IMR-90 (cell line): Measurements from ENCODE around the gene ZNF473. TPM values are rescaled to one million over a fixed set of nuclear protein-coding genes. Genes with fewer than 3 reads are reported as not detected.

Experiments
- ATAC-seq: fragments of 200-7000 bp; cut with Tn5 transposase; 2 replicates; pipeline ENCODE4 v1.9.1; 2020; ENCODE audit warnings: low read depth, mild to moderate bottlenecking, moderate library complexity
- BruUV-seq: library from RNA; stranded (reverse); fragments of 400-500 nt; replicated peaks from 2 replicates; lab custom pipeline; 2021; lab: Mats Ljungman, UMichigan
- CTCF ChIA-PET: fragments of 300-600 bp; formaldehyde crosslinking; extraction: SDS; loops from one replicate; lab custom pipeline; 2021; ENCODE audit warnings: antibody characterized with exemption; lab: Yijun Ruan, JAX
- POLR2A ChIA-PET: fragments of 300-600 bp; sonication (Branson Sonifier 250); formaldehyde crosslinking; loops from one replicate; lab custom pipeline; 2022; ENCODE audit warnings: antibody characterized with exemption; ENCODE audit not compliant: unreplicated experiment; lab: Charles Lee
- DNase-seq: peaks from one replicate; pipeline ENCODE4 v3.0.0; 2013
- H2AFZ ChIP-seq: replicated peaks from 2 replicates; pipeline ENCODE3; 2013; ENCODE audit warnings: low read length, mild to moderate bottlenecking; ENCODE audit not compliant: poor library complexity
- H2AK5ac ChIP-seq: 2 replicates; pipeline ENCODE4 v1.6.1; 2013; ENCODE audit warnings: low read depth, low read length, inconsistent platforms
- H2AK9ac ChIP-seq: replicated peaks from 2 replicates; pipeline ENCODE3; 2013; ENCODE audit warnings: mild to moderate bottlenecking, low read depth, low read length, moderate library complexity; ENCODE audit not compliant: poor library complexity
- H2BK120ac ChIP-seq: 2 replicates; pipeline ENCODE4 v1.6.1; 2013; ENCODE audit warnings: low read depth, low read length, inconsistent platforms
- H2BK15ac ChIP-seq: 3 replicates; pipeline ENCODE4 v1.6.1; 2013; ENCODE audit warnings: low read depth, low read length, inconsistent platforms
- H2BK20ac ChIP-seq: 2 replicates; pipeline ENCODE4 v1.6.1; 2013; ENCODE audit warnings: low read depth, mild to moderate bottlenecking, inconsistent platforms, low read length, moderate library complexity
- H2BK5ac ChIP-seq: 2 replicates; pipeline ENCODE4 v1.6.1; 2013; ENCODE audit warnings: mild to moderate bottlenecking, low read depth, low read length, inconsistent platforms; ENCODE audit not compliant: poor library complexity, severe bottlenecking
- H3K14ac ChIP-seq: replicated peaks from 2 replicates; pipeline ENCODE4 v1.6.1; 2013; ENCODE audit warnings: low read depth, low read length, inconsistent platforms
- H3K18ac ChIP-seq: 2 replicates; pipeline ENCODE4 v1.6.1; 2013; ENCODE audit warnings: low read depth, low read length, control low read depth
- H3K23ac ChIP-seq: 2 replicates; pipeline ENCODE4 v1.6.1; 2013; ENCODE audit warnings: low read depth, low read length, inconsistent platforms
- H3K27ac ChIP-seq: 2 replicates; pipeline ENCODE4 v1.5.1; 2013; ENCODE audit warnings: mild to moderate bottlenecking, control low read depth, low read length; ENCODE audit not compliant: insufficient read depth
- H3K27me3 ChIP-seq: 2 replicates; pipeline ENCODE4 v1.6.1; 2013; ENCODE audit warnings: low read length; ENCODE audit not compliant: control insufficient read depth, insufficient read depth
- H3K36me3 ChIP-seq: 2 replicates; pipeline ENCODE4 v1.6.1; 2013; ENCODE audit warnings: low read length, mixed read lengths; ENCODE audit not compliant: control insufficient read depth, insufficient read depth
- H3K4ac ChIP-seq: 2 replicates; pipeline ENCODE4 v1.6.1; 2013; ENCODE audit warnings: low read depth, low read length, inconsistent platforms
- H3K4me1 ChIP-seq: 2 replicates; pipeline ENCODE4 v1.6.1; 2013; ENCODE audit warnings: low read length, mixed read lengths; ENCODE audit not compliant: control insufficient read depth, insufficient read depth
- H3K4me2 ChIP-seq: 2 replicates; pipeline ENCODE4 v1.6.1; 2013; ENCODE audit warnings: low read depth, mild to moderate bottlenecking, control low read depth, low read length, moderate library complexity
- H3K4me3 ChIP-seq: 2 replicates; pipeline ENCODE4 v1.5.1; 2013; ENCODE audit warnings: low read depth, mild to moderate bottlenecking, control low read depth, low read length, moderate library complexity; ENCODE audit not compliant: insufficient read depth
- H3K56ac ChIP-seq: 2 replicates; pipeline ENCODE4 v1.6.1; 2013; ENCODE audit warnings: low read length, inconsistent platforms; ENCODE audit not compliant: insufficient read depth; ENCODE audit errors: extremely low read depth
- H3K79me1 ChIP-seq, 2 experiments: 2 replicates each; pipeline ENCODE4 v1.6.1; 2013; ENCODE audit warnings: low read length in 2 of 2, inconsistent platforms in 1 of 2, low read depth in 1 of 2
- H3K9ac ChIP-seq: 2 replicates; pipeline ENCODE4 v1.6.1; 2013; ENCODE audit warnings: low read depth, low read length, control low read depth
- H3K9me1 ChIP-seq: 2 replicates; pipeline ENCODE4 v1.6.1; 2013; ENCODE audit warnings: low read length, inconsistent platforms; ENCODE audit not compliant: insufficient read depth
- H3K9me3 ChIP-seq: 2 replicates; pipeline ENCODE4 v1.6.1; 2013; ENCODE audit warnings: low read length; ENCODE audit not compliant: control insufficient read depth, insufficient read depth
- H4K20me1 ChIP-seq: 2 replicates; pipeline ENCODE4 v1.6.1; 2013; ENCODE audit warnings: low read length, inconsistent platforms; ENCODE audit not compliant: insufficient read depth
- H4K5ac ChIP-seq: 2 replicates; pipeline ENCODE4 v1.6.1; 2013; ENCODE audit warnings: mild to moderate bottlenecking, low read depth, low read length, control low read depth
- H4K8ac ChIP-seq, 2 experiments: 2 replicates each; pipeline ENCODE4 v1.6.1; 2013; ENCODE audit warnings: low read depth in 2 of 2, low read length in 2 of 2, control low read depth in 1 of 2, inconsistent platforms in 1 of 2
- H4K91ac ChIP-seq: 2 replicates; pipeline ENCODE4 v1.6.1; 2013; ENCODE audit warnings: low read depth, low read length, inconsistent platforms; ENCODE audit not compliant: insufficient read depth
- BHLHE40 ChIP-seq: fragments of 150-350 bp; IDR thresholded peaks from 2 replicates; pipeline ENCODE4 v1.6.1; 2016; ENCODE audit warnings: mild to moderate bottlenecking, low read depth, low read length
- CEBPB ChIP-seq: IDR thresholded peaks from 2 replicates; pipeline ENCODE4 v1.6.1; 2012; ENCODE audit warnings: low read depth, low read length, improper control_type of control experiment
- CHD1 ChIP-seq: IDR thresholded peaks from 2 replicates; pipeline ENCODE4 v1.6.1; 2012; ENCODE audit warnings: low read depth, low read length, improper control_type of control experiment
- CTCF ChIP-seq: conservative IDR thresholded peaks from 2 replicates; pipeline ENCODE4 v1.5.1; 2012; ENCODE audit warnings: mild to moderate bottlenecking, low read depth, low read length, improper control_type of control experiment
- FOS ChIP-seq: fragments of 150-350 bp; IDR thresholded peaks from 2 replicates; pipeline ENCODE4 v1.6.1; 2016; ENCODE audit warnings: low read depth, low read length
- MAFK ChIP-seq: IDR thresholded peaks from 2 replicates; pipeline ENCODE4 v1.6.1; 2012; ENCODE audit warnings: low read depth, low read length, improper control_type of control experiment
- MAZ ChIP-seq: IDR thresholded peaks from 2 replicates; pipeline ENCODE4 v1.6.1; 2012; ENCODE audit warnings: low read depth, mild to moderate bottlenecking, low read length, improper control_type of control experiment, moderate library complexity, borderline replicate concordance
- MXI1 ChIP-seq: IDR thresholded peaks from 2 replicates; pipeline ENCODE4 v1.6.1; 2012; ENCODE audit warnings: low read depth, mild to moderate bottlenecking, low read length, moderate library complexity, borderline replicate concordance
- NFE2L2 ChIP-seq: fragments of 150-350 bp; IDR thresholded peaks from 2 replicates; pipeline ENCODE4 v1.6.1; 2016; ENCODE audit warnings: low read depth, mild to moderate bottlenecking, low read length
- POLR2A ChIP-seq: IDR thresholded peaks from 2 replicates; pipeline ENCODE4 v1.6.1; 2012; ENCODE audit warnings: mild to moderate bottlenecking, low read depth, low read length
- RAD21 ChIP-seq: IDR thresholded peaks from 2 replicates; pipeline ENCODE4 v1.6.1; 2012; ENCODE audit warnings: low read length, improper control_type of control experiment
- RCOR1 ChIP-seq: IDR thresholded peaks from 2 replicates; pipeline ENCODE4 v1.6.1; 2012; ENCODE audit warnings: mild to moderate bottlenecking, low read length, improper control_type of control experiment; ENCODE audit not compliant: insufficient replicate concordance
- RFX5 ChIP-seq: IDR thresholded peaks from 2 replicates; pipeline ENCODE4 v1.8.0; 2012; ENCODE audit warnings: low read depth, mild to moderate bottlenecking, low read length, moderate library complexity
- SMC3 ChIP-seq: fragments of 150-350 bp; IDR thresholded peaks from 2 replicates; pipeline ENCODE4 v1.6.1; 2016; ENCODE audit warnings: low read depth, mild to moderate bottlenecking, antibody characterized with exemption, low read length, moderate library complexity
- WGBS, 2 experiments: methylation state at CpG; one replicate each; pipeline versions ENCODE4 v1.1.5 to v1.1.7; 2013; ENCODE audit warnings: missing lambda C conversion rate in 2 of 2; ENCODE audit not compliant: insufficient read length in 1 of 2; ENCODE audit errors: extremely low coverage in 2 of 2; 5-methylcytosine and 5-hydroxymethylcytosine counted together
- dilution Hi-C: fragments of 300-500 bp; cut with HindIII; formaldehyde crosslinking; loops from one replicate; pipeline ENCODE4 v1.14.3; 2018; ENCODE audit warnings: low sequenced_read_pairs; ENCODE audit not compliant: unreplicated experiment
- in situ Hi-C: fragments of 300-500 bp; cut with MboI; formaldehyde crosslinking; loops from 3 replicates; pipeline ENCODE4 v1.14.3; 2019; ENCODE audit warnings: low sequenced_read_pairs, inconsistent platforms, mixed read lengths
- intact Hi-C: fragments of 100-400 bp; cut with micrococcal nuclease; formaldehyde crosslinking; loops from 2 replicates; pipeline ENCODE4 v1.10.0; 2022
- polyA plus RNA-seq, 3 experiments: library from polyadenylated mRNA; depleted of rRNA; stranded (reverse); fragments of >200 nt; gene quantifications; 2 replicates each; pipeline ENCODE4 v1.2.3, GENCODE V29; 2012; ENCODE audit warnings: low replicate concordance in 1 of 3
- total RNA-seq: library from RNA; depleted of rRNA; stranded (reverse); fragments of >200 nt; gene quantifications from 2 replicates; pipeline ENCODE4 v1.2.3, GENCODE V29; 2012
- TF ChIP-seq, protein P1 (sequence below): fragments of 150-350 bp; IDR thresholded peaks from 2 replicates; pipeline ENCODE4 v1.6.1; 2016; ENCODE audit warnings: low read depth, mild to moderate bottlenecking, low read length, moderate library complexity, borderline replicate concordance
- TF ChIP-seq, protein P2 (sequence below): fragments of 150-350 bp; IDR thresholded peaks from 2 replicates; pipeline ENCODE4 v1.6.1; 2017; ENCODE audit warnings: mild to moderate bottlenecking, antibody characterized with exemption, low read length, low read depth

Gene ZNF473
- total and polyA plus RNA-seq, 2 of the 4 experiments (the other 2 are of a cell fraction): 4.5 to 13.3 TPM

DNA sequence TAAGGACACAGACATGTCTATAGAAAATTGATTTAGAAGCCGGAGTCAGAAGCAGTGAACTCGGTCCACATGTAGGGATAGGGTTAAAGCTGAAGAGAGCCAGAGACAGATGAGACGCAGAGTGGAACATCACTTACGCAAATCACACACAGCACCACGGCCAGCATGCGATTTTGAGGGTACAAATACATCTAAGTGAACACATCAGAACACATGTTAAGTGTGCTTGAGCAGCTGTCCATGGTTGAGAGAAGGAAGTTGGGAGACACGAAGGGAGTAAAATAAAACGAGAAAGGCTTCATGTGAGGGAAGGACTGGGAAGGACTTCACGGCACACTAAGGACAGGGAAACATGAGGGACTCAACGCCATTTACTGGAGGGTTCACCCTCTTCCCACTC lies 39.5 kb upstream of the ZNF473 start:
- dilution Hi-C loops (no loop called here), in situ Hi-C loops (loop anchor here (10.0 kb wide), 1 partner anchor 52 kb away; no protein-coding TSS in a partner anchor), intact Hi-C loops (no loop called here)
- H2BK5ac ChIP-seq: no peak overlapping the region
- DNase-seq (no peak), ATAC-seq (no peak)
- ChIA-PET POLR2A (no interaction called here), CTCF (no interaction called here)
- H4K91ac ChIP-seq: no peak overlapping the region
- no peaks in the 10 kb centered on the region for H3K4me1 ChIP-seq
- H4K20me1 ChIP-seq: peaks cover 28% of the 10 kb centered on the region
- H3K9me3 ChIP-seq: no peaks in the 10 kb centered on the region
- H2AK5ac ChIP-seq: no peak overlapping the region
- peaks cover 15% of the 10 kb centered on the region for H3K9me1 ChIP-seq
- no peak overlapping the region for H3K14ac ChIP-seq
- H3K23ac ChIP-seq: no peak overlapping the region
- no peak overlapping the region for H3K4me3 ChIP-seq
- no peak overlapping the region for H4K5ac ChIP-seq
- H3K79me1 ChIP-seq: peaks cover 0 to 9% of the 10 kb centered on the region in 2 experiments; a peak in 1 of 4 replicates
- no peak overlapping the region for H3K18ac ChIP-seq
- H3K56ac ChIP-seq: no peak overlapping the region
- H2AK9ac ChIP-seq: no peak overlapping the region
- no peak overlapping the region for H2BK120ac ChIP-seq
- H3K27ac ChIP-seq: no peak overlapping the region
- H3K4ac ChIP-seq: no peak overlapping the region
- no CpG with 5 or more reads among the region's 10 CpGs for WGBS, 2 experiments
- TF ChIP-seq RAD21 (no peak), NFE2L2 (no peak), MAFK (no peak), POLR2A (no peak), SMC3 (no peak), CTCF (no peak), RCOR1 (no peak), CHD1 (no peak), RFX5 (no peak), FOS (no peak), MXI1 (no peak), CEBPB (no peak), BHLHE40 (no peak), MAZ (no peak)
- TF ChIP-seq, protein P1, sequence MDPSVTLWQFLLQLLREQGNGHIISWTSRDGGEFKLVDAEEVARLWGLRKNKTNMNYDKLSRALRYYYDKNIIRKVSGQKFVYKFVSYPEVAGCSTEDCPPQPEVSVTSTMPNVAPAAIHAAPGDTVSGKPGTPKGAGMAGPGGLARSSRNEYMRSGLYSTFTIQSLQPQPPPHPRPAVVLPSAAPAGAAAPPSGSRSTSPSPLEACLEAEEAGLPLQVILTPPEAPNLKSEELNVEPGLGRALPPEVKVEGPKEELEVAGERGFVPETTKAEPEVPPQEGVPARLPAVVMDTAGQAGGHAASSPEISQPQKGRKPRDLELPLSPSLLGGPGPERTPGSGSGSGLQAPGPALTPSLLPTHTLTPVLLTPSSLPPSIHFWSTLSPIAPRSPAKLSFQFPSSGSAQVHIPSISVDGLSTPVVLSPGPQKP: no peak
- TF ChIP-seq, protein P2, sequence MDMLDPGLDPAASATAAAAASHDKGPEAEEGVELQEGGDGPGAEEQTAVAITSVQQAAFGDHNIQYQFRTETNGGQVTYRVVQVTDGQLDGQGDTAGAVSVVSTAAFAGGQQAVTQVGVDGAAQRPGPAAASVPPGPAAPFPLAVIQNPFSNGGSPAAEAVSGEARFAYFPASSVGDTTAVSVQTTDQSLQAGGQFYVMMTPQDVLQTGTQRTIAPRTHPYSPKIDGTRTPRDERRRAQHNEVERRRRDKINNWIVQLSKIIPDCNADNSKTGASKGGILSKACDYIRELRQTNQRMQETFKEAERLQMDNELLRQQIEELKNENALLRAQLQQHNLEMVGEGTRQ: no peak
- H2AFZ ChIP-seq: no peak overlapping the region
- no peak overlapping the region for H2BK15ac ChIP-seq
- no peak overlapping the region for H4K8ac ChIP-seq
- peaks cover 31% of the 10 kb centered on the region for H3K36me3 ChIP-seq
- no peak overlapping the region for H2BK20ac ChIP-seq
- BruUV-seq: no TSS peak
- H3K9ac ChIP-seq: no peak overlapping the region
- H3K27me3 ChIP-seq: no peaks in the 10 kb centered on the region
- H3K4me2 ChIP-seq: no peak overlapping the region
